Mucosa of descending colon (tissue), 3 donors: Measurements from ENCODE around the gene NPAS3. TPM values are rescaled to one million over a fixed set of nuclear protein-coding genes. Genes with fewer than 3 reads are reported as not detected.
A peak's percentile ranks its signal among the peaks of the same experiment; 100 is the strongest.

Source experiments
- ATAC-seq: fragments of 200-7000 bp; cut with Tn5 transposase; one replicate; pipeline ENCODE4 v1.9.1; 2020; ENCODE audit warnings: mild to moderate bottlenecking, moderate library complexity
- DNase-seq, 3 donors: peaks; one replicate each; pipeline ENCODE4 v3.0.0-alpha.2; 2020
- H3K36me3 ChIP-seq: fragments of 200-600 bp; one replicate; pipeline ENCODE4 v1.8.0; 2021; ENCODE audit warnings: low read depth, mild to moderate bottlenecking
- H3K4me1 ChIP-seq: fragments of 200-600 bp; one replicate; pipeline ENCODE4 v1.8.0; 2021; ENCODE audit warnings: low read depth, mild to moderate bottlenecking
- H3K4me3 ChIP-seq: fragments of 200-600 bp; one replicate; pipeline ENCODE4 v1.8.0; 2021; ENCODE audit warnings: mild to moderate bottlenecking
- H3K9me3 ChIP-seq: fragments of 200-600 bp; one replicate; pipeline ENCODE4 v1.8.0; 2021; ENCODE audit warnings: mild to moderate bottlenecking
- CTCF ChIP-seq: fragments of 200-600 bp; IDR thresholded peaks from one replicate; pipeline ENCODE4 v1.8.0; 2022; ENCODE audit warnings: antibody characterized with exemption, mild to moderate bottlenecking
- intact Hi-C, 2 donors: fragments of 100-400 bp; cut with DNase I in 1 of 2; cut with micrococcal nuclease in 1 of 2; formaldehyde crosslinking; loops; one replicate each; pipeline versions ENCODE4 v1.11.0 to v1.11.1; 2022; cut with DNase I, micrococcal nuclease
- total RNA-seq, 3 donors: library from RNA; stranded (reverse); fragmentation: NEBNext Ultra II Directional in 2 of 3; extraction: Animal tissue kit (Norgen Biotek cat#: 25700) in 2 of 3; gene quantifications; one replicate each; pipeline versions ENCODE4 v1.2.1 to v1.2.4, GENCODE V29; 2021 to 2023
- donor health status: DM: no; HTN: no; CAD: no; lungs with moderate emphysema.
- donor health status: DM: no; HTN: no; CAD: no.
- donor health status: DM: no; HTN: yes; CAD: no.

NPAS3 gene
- total RNA-seq, 3 donors from 2014 or later = 0.65 to 9.7 (median 2.0) TPM

GRCh38 chr14:32993921-32994320, 55.2 kb downstream of the NPAS3 start:
- Histone ChIP-seq H3K9me3 (no peaks in the 10 kb centered on the region), H3K36me3 (no peaks in the 10 kb centered on the region), H3K4me3 (no peak overlapping the region), H3K4me1 (no peaks in the 10 kb centered on the region)
- intact Hi-C loops = no loop called here
- DNase-seq (no peak), ATAC-seq (no peak)
- TF ChIP-seq CTCF = no peak

GRCh38 chr14:32996343-32996742, 57.7 kb downstream of the NPAS3 start:
- no peak for TF ChIP-seq CTCF

GRCh38 chr14:32998433-32998832, 59.8 kb downstream of the NPAS3 start:
- ATAC-seq = no peak
- Histone ChIP-seq H3K36me3 (no peaks in the 10 kb centered on the region), H3K9me3 (no peaks in the 10 kb centered on the region), H3K4me3 (no peak overlapping the region), H3K4me1 (no peaks in the 10 kb centered on the region)
- TF ChIP-seq CTCF = no peak
- DNase-seq = peak in 1 of 3 donors; percentile 28
- intact Hi-C loops = no loop called here

More at GRCh38 chr14:32996343-32996742, 57.7 kb downstream of the NPAS3 start:
- intact Hi-C loops = no loop called here
- no peak for DNase-seq
- no peaks in the 10 kb centered on the region for H3K36me3 ChIP-seq
- no peak for ATAC-seq
- no peak overlapping the region for H3K4me3 ChIP-seq
- no peaks in the 10 kb centered on the region for H3K4me1 ChIP-seq
- no peaks in the 10 kb centered on the region for H3K9me3 ChIP-seq

- intact Hi-C loops = no loop called here
- DNase-seq (no peak), ATAC-seq (no peak)
- H3K4me1 ChIP-seq = no peaks in the 10 kb centered on the region
- TF ChIP-seq CTCF = no peak
- no peaks in the 10 kb centered on the region for H3K9me3 ChIP-seq
- H3K36me3 ChIP-seq = no peaks in the 10 kb centered on the region
- no peak overlapping the region for H3K4me3 ChIP-seq
Measured at GRCh38 chr14:33009673-33010072, 71.0 kb downstream of the NPAS3 start.

- no peaks in the 10 kb centered on the region for H3K9me3 ChIP-seq
- TF ChIP-seq CTCF = no peak
- H3K4me3 ChIP-seq = no peak overlapping the region
- no peaks in the 10 kb centered on the region for H3K4me1 ChIP-seq
- no peak for DNase-seq
- H3K36me3 ChIP-seq = no peaks in the 10 kb centered on the region
- no peak for ATAC-seq
- intact Hi-C loops = no loop called here
Measured at GRCh38 chr14:33010495-33010894, 71.8 kb downstream of the NPAS3 start.

GRCh38 chr14:33014710-33015109, 76.0 kb downstream of the NPAS3 start:
- intact Hi-C loops = no loop called here
- no peak for TF ChIP-seq CTCF
- ATAC-seq (no peak), DNase-seq (no peak)
- no peaks in the 10 kb centered on the region for H3K36me3 ChIP-seq
- H3K4me1 ChIP-seq = no peaks in the 10 kb centered on the region
- H3K4me3 ChIP-seq = no peak overlapping the region
- no peaks in the 10 kb centered on the region for H3K9me3 ChIP-seq
